GM19455 (cell line): Measurements from ENCODE around the gene CCL3.
"Not testable (repeated sequence)": the region's sequence is repeated elsewhere in the genome, so short reads cannot be mapped to it uniquely, and the experiment has no call there.

ENCODE experiments used
- ATAC-seq: cut with Tn5 transposase; IDR thresholded peaks from one replicate; pipeline ENCODE4 v1.9.1; 2021; ENCODE audit not compliant: unreplicated experiment

The CCL3 gene

GRCh38 chr17:36089888-36090836, at the start of gene CCL3:
Gene CCL3 (minus strand): TSS chr17:36090143. CDS start chr17:36090058, 85 bp downstream.
- ATAC-seq: peak; percentile 62

GRCh38 chr17:36136439-36136838, 46.5 kb upstream of the CCL3 start:
- no peak for ATAC-seq

- no peak for ATAC-seq
Observed at GRCh38 chr17:36136036-36136435, 46.1 kb upstream of the CCL3 start.

GRCh38 chr17:36135465-36135864, 45.5 kb upstream of the CCL3 start:
- no peak for ATAC-seq

GRCh38 chr17:36133602-36134236, 43.8 kb upstream of the CCL3 start:
- ATAC-seq: no peak

- no peak for ATAC-seq
Observed at GRCh38 chr17:36132421-36132831, 42.5 kb upstream of the CCL3 start.

GRCh38 chr17:36131931-36132330, 42.0 kb upstream of the CCL3 start:
- no peak for ATAC-seq

GRCh38 chr17:36131421-36131820, 41.5 kb upstream of the CCL3 start:
- ATAC-seq: no peak

- ATAC-seq: no peak
Observed at GRCh38 chr17:36130346-36130745, 40.4 kb upstream of the CCL3 start.

- ATAC-seq: no peak
Observed at GRCh38 chr17:36129616-36130015, 39.7 kb upstream of the CCL3 start.

- ATAC-seq: no peak
Observed at GRCh38 chr17:36128411-36128978, 38.6 kb upstream of the CCL3 start.

- ATAC-seq: no peak
Observed at GRCh38 chr17:36127911-36128310, 38.0 kb upstream of the CCL3 start.

- no peak for ATAC-seq
Observed at GRCh38 chr17:36127199-36127893, 37.4 kb upstream of the CCL3 start.

GRCh38 chr17:36124879-36125824, 35.2 kb upstream of the CCL3 start:
- ATAC-seq: no peak

GRCh38 chr17:36123431-36123830, 33.5 kb upstream of the CCL3 start:
- no peak for ATAC-seq

- not testable (repeated sequence) for ATAC-seq
Observed at GRCh38 chr17:36121099-36121498, 31.2 kb upstream of the CCL3 start.

GRCh38 chr17:36120221-36120620, 30.3 kb upstream of the CCL3 start:
- no peak for ATAC-seq

GRCh38 chr17:36118477-36119353, 28.8 kb upstream of the CCL3 start:
- ATAC-seq: no peak
